SK-N-SH treated with all-trans-retinoic acid at 6 μM for 48 hours (cell line): ENCODE results near the gene IL3RA.

ENCODE experiments used
- ATAC-seq: fragments of 200-7000 bp; cut with Tn5 transposase; 3 replicates; pipeline ENCODE4 v1.9.1; 2020; ENCODE audit warnings: mild to moderate bottlenecking, moderate library complexity
- BACH2 ChIP-seq: fragments of 250-450 bp; sonication (Bioruptor Pico); IDR thresholded peaks from 2 replicates; pipeline ENCODE4 v1.9.0; 2021; ENCODE audit warnings: mild to moderate bottlenecking, borderline replicate concordance
- PPARA ChIP-seq: fragments of 250-450 bp; sonication (Bioruptor Pico); IDR thresholded peaks from 2 replicates; pipeline ENCODE4 v1.5.0; 2020; ENCODE audit warnings: mild to moderate bottlenecking, borderline replicate concordance
- RARB ChIP-seq: fragments of 250-450 bp; sonication (Bioruptor Pico); IDR thresholded peaks from 2 replicates; pipeline ENCODE4 v1.8.0; 2021; ENCODE audit warnings: mild to moderate bottlenecking, moderate library complexity
- ZFP3 ChIP-seq: fragments of 250-450 bp; sonication (Bioruptor Pico); IDR thresholded peaks from 2 replicates; pipeline ENCODE4 v1.5.0; 2020; ENCODE audit warnings: mild to moderate bottlenecking, moderate library complexity
- TF ChIP-seq, protein P1 (sequence below): fragments of 250-450 bp; sonication (Bioruptor Pico); IDR thresholded peaks from 2 replicates; pipeline ENCODE4 v1.5.1; 2020; ENCODE audit warnings: low read depth, mild to moderate bottlenecking, moderate library complexity

Gene IL3RA

GRCh38 chrX:1430451-1430850 lies 93.9 kb downstream of the IL3RA start:
- no peak for ATAC-seq
- TF ChIP-seq ZFP3 (CRISPR knock-in tag) (no peak), BACH2 (CRISPR knock-in tag) (no peak), PPARA (CRISPR knock-in tag) (no peak), RARB (CRISPR knock-in tag) (no peak)
- TF ChIP-seq, protein P1, sequence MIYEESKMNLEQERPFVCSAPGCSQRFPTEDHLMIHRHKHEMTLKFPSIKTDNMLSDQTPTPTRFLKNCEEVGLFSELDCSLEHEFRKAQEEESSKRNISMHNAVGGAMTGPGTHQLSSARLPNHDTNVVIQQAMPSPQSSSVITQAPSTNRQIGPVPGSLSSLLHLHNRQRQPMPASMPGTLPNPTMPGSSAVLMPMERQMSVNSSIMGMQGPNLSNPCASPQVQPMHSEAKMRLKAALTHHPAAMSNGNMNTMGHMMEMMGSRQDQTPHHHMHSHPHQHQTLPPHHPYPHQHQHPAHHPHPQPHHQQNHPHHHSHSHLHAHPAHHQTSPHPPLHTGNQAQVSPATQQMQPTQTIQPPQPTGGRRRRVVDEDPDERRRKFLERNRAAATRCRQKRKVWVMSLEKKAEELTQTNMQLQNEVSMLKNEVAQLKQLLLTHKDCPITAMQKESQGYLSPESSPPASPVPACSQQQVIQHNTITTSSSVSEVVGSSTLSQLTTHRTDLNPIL = no peak
